ENCODE data around the gene TTC7B. TPM values are rescaled to one million over a fixed set of nuclear protein-coding genes. Genes with fewer than 3 reads are reported as not detected.

TTC7B gene
- total and polyA plus RNA-seq, 2 of the 13 experiments (the other 11 are each of a cell fraction or from before 2014, with no cell fraction given) = 1.3 to 3.2 TPM

GRCh38 chr14:90495357-90496276, 320.6 kb downstream of the TTC7B start (continued):
- TF ChIP-seq DMTF1 (CRISPR knock-in tag; IDR thresholded peaks at IDR 0.05) = no peak
- TF ChIP-seq ZNF225 (CRISPR knock-in tag; IDR thresholded peaks at IDR 0.05) = no peak
- no peak for TF ChIP-seq CREBL2 (CRISPR knock-in tag; IDR thresholded peaks at IDR 0.05; ENCODE audit: borderline replicate concordance)
- TF ChIP-seq ZNF569 (CRISPR knock-in tag; IDR thresholded peaks at IDR 0.05; ENCODE audit: borderline replicate concordance) = no peak
- no peak for TF ChIP-seq ZNF451 (CRISPR knock-in tag; IDR thresholded peaks at IDR 0.05)
- TF ChIP-seq TFE3 (CRISPR knock-in tag; IDR thresholded peaks at IDR 0.05) = peak; percentile 76
- TF ChIP-seq NR3C1 (CRISPR knock-in tag; IDR thresholded peaks at IDR 0.05) = no peak
- TF ChIP-seq ZNF501 (CRISPR knock-in tag; IDR thresholded peaks at IDR 0.05) = no peak
- peak; percentile 52; the same call in 1 of the 2 replicates for TF ChIP-seq RXRB (CRISPR knock-in tag; IDR thresholded peaks at IDR 0.05; ENCODE audit: borderline replicate concordance)
- no peak for TF ChIP-seq KDM1A (CRISPR knock-in tag; IDR thresholded peaks at IDR 0.05)
- no peak for TF ChIP-seq RFXANK (CRISPR knock-in tag; IDR thresholded peaks at IDR 0.05)
- TF ChIP-seq ZBTB26 (CRISPR knock-in tag; IDR thresholded peaks at IDR 0.05; ENCODE audit: borderline replicate concordance) = 0 out of 2 replicates have a peak, but pooled peaks have one; percentile 68
- no peak for TF ChIP-seq MAFK (conservative IDR thresholded peaks at IDR 0.05 in 1 of 2, IDR thresholded peaks at IDR 0.05 in 1 of 2; ENCODE audit: low read length in 2 of 2)
- no peak for TF ChIP-seq MLX (CRISPR knock-in tag; IDR thresholded peaks at IDR 0.05)
- TF ChIP-seq HOXA3 (CRISPR knock-in tag; IDR thresholded peaks at IDR 0.05) = no peak
- TF ChIP-seq SALL2 (CRISPR knock-in tag; IDR thresholded peaks at IDR 0.05) = no peak
- TF ChIP-seq ZNF121 (CRISPR knock-in tag; IDR thresholded peaks at IDR 0.05) = no peak
- no peak for TF ChIP-seq ZNF660 (CRISPR knock-in tag; IDR thresholded peaks at IDR 0.05; ENCODE audit: borderline replicate concordance, low read depth)
- TF ChIP-seq ZNF7 (CRISPR knock-in tag; IDR thresholded peaks at IDR 0.05) = no peak
- no peak for TF ChIP-seq SYNCRIP (IDR thresholded peaks at IDR 0.05; ENCODE audit: insufficient read depth, low read depth, low read length)
- TF ChIP-seq RBM39 (IDR thresholded peaks at IDR 0.05; ENCODE audit: low read depth, low read length, poor library complexity, severe bottlenecking) = no peak
- no peak for TF ChIP-seq NR0B2 (CRISPR knock-in tag; IDR thresholded peaks at IDR 0.05)
